ENCODE data around the gene ZNF691. TPM values are rescaled to one million over a fixed set of nuclear protein-coding genes. Genes with fewer than 3 reads are reported as not detected.

ZNF691 gene
- total RNA-seq, 1 experiment from 2014 or later, result 9.5 TPM

DNA sequence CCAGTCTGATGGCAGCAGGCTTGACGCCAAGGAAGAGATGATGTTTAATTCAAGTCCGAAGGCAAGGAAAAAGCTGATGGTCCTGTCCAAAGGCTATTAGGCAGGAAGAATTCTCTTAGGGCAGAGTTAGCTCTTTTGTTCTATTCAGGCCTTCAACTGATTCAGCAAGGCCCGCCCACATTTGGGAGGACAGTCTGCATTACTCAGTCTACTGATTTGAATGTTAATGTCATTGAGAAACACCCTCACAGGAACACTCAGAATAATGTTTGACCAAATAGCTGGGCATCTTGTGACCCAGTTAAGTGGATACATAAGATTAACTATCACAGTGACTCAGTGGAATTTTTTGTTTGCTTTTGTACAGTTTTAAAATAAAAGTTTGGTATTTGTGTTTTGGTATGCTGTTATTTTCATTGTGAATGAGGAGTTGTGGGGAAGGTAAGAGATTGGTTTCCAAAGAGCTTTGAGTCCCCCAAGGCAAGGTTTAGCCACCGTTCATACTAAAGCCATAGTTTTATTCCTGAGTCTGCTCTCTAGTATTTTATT, 1.7 kb upstream of the ZNF691 start:
- intact Hi-C loops (cut with micrococcal nuclease), result no loop called here
- BruUV-seq (replicated peaks), result no TSS peak
- TF ChIP-seq, protein P1, sequence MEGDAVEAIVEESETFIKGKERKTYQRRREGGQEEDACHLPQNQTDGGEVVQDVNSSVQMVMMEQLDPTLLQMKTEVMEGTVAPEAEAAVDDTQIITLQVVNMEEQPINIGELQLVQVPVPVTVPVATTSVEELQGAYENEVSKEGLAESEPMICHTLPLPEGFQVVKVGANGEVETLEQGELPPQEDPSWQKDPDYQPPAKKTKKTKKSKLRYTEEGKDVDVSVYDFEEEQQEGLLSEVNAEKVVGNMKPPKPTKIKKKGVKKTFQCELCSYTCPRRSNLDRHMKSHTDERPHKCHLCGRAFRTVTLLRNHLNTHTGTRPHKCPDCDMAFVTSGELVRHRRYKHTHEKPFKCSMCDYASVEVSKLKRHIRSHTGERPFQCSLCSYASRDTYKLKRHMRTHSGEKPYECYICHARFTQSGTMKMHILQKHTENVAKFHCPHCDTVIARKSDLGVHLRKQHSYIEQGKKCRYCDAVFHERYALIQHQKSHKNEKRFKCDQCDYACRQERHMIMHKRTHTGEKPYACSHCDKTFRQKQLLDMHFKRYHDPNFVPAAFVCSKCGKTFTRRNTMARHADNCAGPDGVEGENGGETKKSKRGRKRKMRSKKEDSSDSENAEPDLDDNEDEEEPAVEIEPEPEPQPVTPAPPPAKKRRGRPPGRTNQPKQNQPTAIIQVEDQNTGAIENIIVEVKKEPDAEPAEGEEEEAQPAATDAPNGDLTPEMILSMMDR (IDR thresholded peaks at IDR 0.05; ENCODE audit: unreplicated experiment), result no peak
- peaks cover 7% of the 10 kb centered on the region for H3K36me3 Mint-ChIP-seq (ENCODE audit: insufficient read depth, unreplicated experiment)
- peaks cover 23% of the 10 kb centered on the region for H3K4me1 Mint-ChIP-seq (ENCODE audit: insufficient read depth, unreplicated experiment)
- CTCF ChIA-PET, result interaction anchor here (1.2 kb wide), 1 partner anchor 66 kb away, joined by 4 read pairs; no protein-coding TSS in a partner anchor
- H3K9me3 Mint-ChIP-seq (ENCODE audit: unreplicated experiment), result peaks cover 2% of the 10 kb centered on the region
- no peak overlapping the region for H3K27ac Mint-ChIP-seq (ENCODE audit: low read depth, unreplicated experiment)
- no peaks in the 10 kb centered on the region for H3K27me3 Mint-ChIP-seq (ENCODE audit: insufficient read depth, unreplicated experiment)
- POLR2A ChIA-PET, result interaction anchor here (0.6 to 6.5 kb wide), 10 partner anchors 10 to 574 kb away, joined by 3 to 88 read pairs (median 3); partner anchors contain the start of genes C1orf50, ERMAP, P3H1 and SVBP
- H3K4me3 Mint-ChIP-seq (ENCODE audit: unreplicated experiment), result no peak overlapping the region
- peak; percentile 40 for DNase-seq (ENCODE audit: unreplicated experiment)

DNA sequence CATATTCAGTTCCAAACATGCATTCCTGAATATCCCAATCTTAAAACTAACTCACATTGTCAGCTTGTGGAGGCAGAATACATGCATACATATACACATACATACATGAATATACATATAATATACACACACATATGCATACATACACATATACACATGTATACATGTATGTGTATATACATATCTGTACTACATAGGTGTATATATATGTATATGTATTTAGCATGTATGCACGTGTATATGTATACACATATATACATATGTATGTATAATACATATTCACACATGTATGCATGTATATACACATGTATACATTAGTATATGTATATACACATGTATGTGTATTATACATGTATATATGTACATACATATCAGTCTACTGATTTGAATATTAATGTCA, 1.2 kb upstream of the ZNF691 start:
- Mint-ChIP-seq H3K9me3 (ENCODE audit: unreplicated experiment) (peaks cover 7% of the 10 kb centered on the region), H3K36me3 (ENCODE audit: insufficient read depth, unreplicated experiment) (peaks cover 12% of the 10 kb centered on the region), H3K27ac (ENCODE audit: low read depth, unreplicated experiment) (no peak overlapping the region), H3K27me3 (ENCODE audit: insufficient read depth, unreplicated experiment) (no peaks in the 10 kb centered on the region), H3K4me1 (ENCODE audit: insufficient read depth, unreplicated experiment) (peaks cover 28% of the 10 kb centered on the region), H3K4me3 (ENCODE audit: unreplicated experiment) (no peak overlapping the region)
- CTCF ChIA-PET, result interaction anchor here (0.5 to 2.4 kb wide), 5 partner anchors 9 to 364 kb away, joined by 3 to 6 read pairs (median 4); no protein-coding TSS in a partner anchor
- intact Hi-C loops (cut with micrococcal nuclease), result no loop called here
- POLR2A ChIA-PET, result interaction anchor here (0.6 to 6.5 kb wide), 11 partner anchors 11 to 165 kb away, joined by 3 to 88 read pairs (median 4); partner anchors contain the start of genes C1orf50, ERMAP, P3H1 and SVBP
- BruUV-seq (replicated peaks), result no TSS peak
- TF ChIP-seq, protein P1 (IDR thresholded peaks at IDR 0.05; ENCODE audit: unreplicated experiment), result no peak
- DNase-seq (ENCODE audit: unreplicated experiment), result no peak

DNA sequence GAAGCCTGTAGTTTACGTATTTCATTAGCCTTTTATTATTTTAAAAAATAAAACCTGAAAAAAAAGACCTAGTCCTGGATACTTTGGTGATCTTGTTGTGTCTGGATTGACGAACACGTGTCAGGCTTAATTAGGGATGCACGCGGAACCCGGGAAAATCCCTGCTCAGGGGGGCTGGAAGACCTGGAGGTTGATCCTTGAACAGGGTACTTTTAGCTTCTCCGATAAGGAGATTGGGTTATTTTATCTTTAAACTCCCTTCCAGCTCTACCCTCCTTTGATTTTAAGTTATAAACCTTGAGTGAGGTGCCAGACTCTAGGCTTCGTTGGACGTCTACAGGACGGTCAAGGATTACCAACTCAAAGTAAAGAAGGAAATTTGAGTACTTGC, 552 bp upstream of the ZNF691 start:
- peaks cover 8% of the 10 kb centered on the region for H3K9me3 Mint-ChIP-seq (ENCODE audit: unreplicated experiment)
- BruUV-seq (replicated peaks), result TSS peak; percentile 84
- intact Hi-C loops (cut with micrococcal nuclease), result no loop called here

DNA sequence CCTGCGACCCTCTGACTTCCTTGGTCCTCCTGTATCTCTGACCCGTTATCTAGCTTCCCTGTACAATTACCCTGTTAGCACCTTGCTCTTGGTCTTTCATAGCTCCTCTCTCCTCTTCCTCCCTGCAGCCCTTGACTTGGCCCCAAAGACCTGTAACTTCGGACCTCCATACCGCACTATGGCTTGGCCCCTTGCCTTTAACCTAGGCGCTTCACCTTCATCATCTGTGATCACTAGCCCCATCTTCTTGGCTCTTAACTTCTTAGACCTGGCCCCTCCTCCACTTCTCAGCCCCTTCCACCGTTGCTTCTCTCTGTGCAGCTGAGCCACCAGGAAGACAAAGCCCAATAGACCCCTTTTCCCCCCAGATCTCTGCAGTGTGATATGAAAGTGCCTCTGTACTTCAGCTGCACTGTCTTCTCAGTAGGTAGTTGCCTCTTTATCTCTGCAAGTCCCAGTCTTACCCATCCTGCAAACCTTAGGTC, 740 bp downstream of the ZNF691 start:
- Mint-ChIP-seq H3K27me3 (ENCODE audit: insufficient read depth, unreplicated experiment) (no peaks in the 10 kb centered on the region), H3K4me1 (ENCODE audit: insufficient read depth, unreplicated experiment) (peaks cover 28% of the 10 kb centered on the region), H3K27ac (ENCODE audit: low read depth, unreplicated experiment) (peak overlapping the region; percentile 98), H3K4me3 (ENCODE audit: unreplicated experiment) (peak overlapping the region; percentile 98), H3K9me3 (ENCODE audit: unreplicated experiment) (peaks cover 8% of the 10 kb centered on the region), H3K36me3 (ENCODE audit: insufficient read depth, unreplicated experiment) (peaks cover 23% of the 10 kb centered on the region)
- ChIA-PET POLR2A (interaction anchor here (0.7 to 6.5 kb wide), 12 partner anchors 9 to 390 kb away, joined by 3 to 88 read pairs (median 6); partner anchors contain the start of genes C1orf50, ERMAP, P3H1 and SVBP), CTCF (interaction anchor here (0.7 to 2.4 kb wide), 7 partner anchors 11 to 112 kb away, joined by 3 to 6 read pairs (median 3); partner anchors contain the start of gene SLC2A1)
- no peak for DNase-seq (ENCODE audit: unreplicated experiment)
- TF ChIP-seq, protein P1 (IDR thresholded peaks at IDR 0.05; ENCODE audit: unreplicated experiment), result no peak
- no TSS peak for BruUV-seq (replicated peaks)
- intact Hi-C loops (cut with micrococcal nuclease), result no loop called here

More for the DNA sequence above, 552 bp upstream of the ZNF691 start:
- H3K4me3 Mint-ChIP-seq (ENCODE audit: unreplicated experiment), result peak overlapping the region; percentile 98
- peaks cover 28% of the 10 kb centered on the region for H3K4me1 Mint-ChIP-seq (ENCODE audit: insufficient read depth, unreplicated experiment)
- CTCF ChIA-PET, result interaction anchor here (0.7 to 2.4 kb wide), 6 partner anchors 10 to 153 kb away, joined by 3 to 6 read pairs (median 4); no protein-coding TSS in a partner anchor
- TF ChIP-seq, protein P1 (IDR thresholded peaks at IDR 0.05; ENCODE audit: unreplicated experiment), result no peak
- POLR2A ChIA-PET, result interaction anchor here (0.6 to 6.5 kb wide), 25 partner anchors 8 to 673 kb away, joined by 3 to 88 read pairs (median 4); partner anchors contain the start of genes C1orf50, ERMAP, P3H1 and PPIH
- H3K36me3 Mint-ChIP-seq (ENCODE audit: insufficient read depth, unreplicated experiment), result peaks cover 19% of the 10 kb centered on the region
- no peaks in the 10 kb centered on the region for H3K27me3 Mint-ChIP-seq (ENCODE audit: insufficient read depth, unreplicated experiment)
- DNase-seq (ENCODE audit: unreplicated experiment), result peak; percentile 24
- peak overlapping the region; percentile 98 for H3K27ac Mint-ChIP-seq (ENCODE audit: low read depth, unreplicated experiment)
